SK-N-SH (cell line): ENCODE measurements around the gene ZEB2. TPM values are rescaled to one million over a fixed set of nuclear protein-coding genes. Genes with fewer than 3 reads are reported as not detected.
A peak's percentile ranks its signal among the peaks of the same experiment; 100 is the strongest.

Experiments used
- CTCF ChIA-PET: fragments of 300-600, 350-600 bp; formaldehyde crosslinking; extraction: SDS; loops from one replicate; lab custom pipeline; 2021; lab: Yijun Ruan, JAX
- POLR2A ChIA-PET: fragments of 350-600 bp; sonication (Branson Sonifier 250); formaldehyde crosslinking; extraction: SDS; loops from one replicate; lab custom pipeline; 2020; ENCODE audit warnings: antibody characterized with exemption, inconsistent platforms; lab: Yijun Ruan, JAX
- DNase-seq: peaks from one replicate; pipeline ENCODE4 v3.0.0; 2012
- H2AFZ ChIP-seq: fragments of 200-600 bp; sonication (generic); 2 replicates; pipeline ENCODE4 v1.8.1; 2016; ENCODE audit warnings: antibody characterized with exemption, mild to moderate bottlenecking, low read depth
- H3F3A ChIP-seq: fragments of 200-600 bp; sonication (generic); replicated peaks from 2 replicates; pipeline ENCODE3; 2016; ENCODE audit warnings: antibody characterized with exemption, mild to moderate bottlenecking; ENCODE audit not compliant: insufficient read depth
- H3K27ac ChIP-seq, 2 experiments: fragments of 200-500 bp in 1 of 2; fragments of 200-600 bp in 1 of 2; sonication (Bioruptor generic) in 1 of 2; sonication (generic), shearing (Covaris generic) in 1 of 2; 2 replicates each; pipeline versions ENCODE4 v1.5.1 to v1.6.1; 2014 to 2016; ENCODE audit warnings: low read depth in 2 of 2, inconsistent platforms in 1 of 2, low read length in 1 of 2, mild to moderate bottlenecking in 1 of 2, mixed read lengths in 1 of 2
- H3K27me3 ChIP-seq: fragments of 200-600 bp; sonication (generic), shearing (Covaris generic); 2 replicates; pipeline ENCODE4 v1.6.1; 2016; ENCODE audit warnings: mixed run types; ENCODE audit not compliant: insufficient read depth
- H3K36me3 ChIP-seq, 2 experiments: fragments of 200-500 bp in 1 of 2; fragments of 200-600 bp in 1 of 2; sonication (Bioruptor generic) in 1 of 2; sonication (generic) in 1 of 2; replicated peaks in 1 of 2; 2 replicates each; pipeline versions ENCODE3 to v1.5.1; 2014 to 2016; ENCODE audit warnings: low read length in 1 of 2, mild to moderate bottlenecking in 1 of 2; ENCODE audit not compliant: insufficient read depth in 2 of 2, control insufficient read depth in 1 of 2
- H3K4me1 ChIP-seq, 2 experiments: fragments of 200-500 bp in 1 of 2; fragments of 200-600 bp in 1 of 2; sonication (Bioruptor generic) in 1 of 2; sonication (generic), shearing (Covaris generic) in 1 of 2; 2 replicates each; pipeline versions ENCODE4 v1.5.1 to v1.6.1; 2014 to 2016; ENCODE audit warnings: low read depth in 1 of 2, low read length in 1 of 2, mixed run types in 1 of 2; ENCODE audit not compliant: insufficient read depth in 2 of 2, control insufficient read depth in 1 of 2
- H3K4me2 ChIP-seq: fragments of 200-600 bp; sonication (generic), shearing (Covaris generic); 2 replicates; pipeline ENCODE4 v1.6.1; 2017; ENCODE audit warnings: mixed run types
- H3K4me3 ChIP-seq, 2 experiments: fragments of 200-500 bp in 1 of 2; fragments of 200-600 bp in 1 of 2; sonication (Bioruptor generic) in 1 of 2; sonication (generic), shearing (Covaris generic) in 1 of 2; 2 replicates each; pipeline versions ENCODE4 v1.5.1 to v1.8.1; 2014 to 2016; ENCODE audit warnings: low read depth in 2 of 2, inconsistent platforms in 1 of 2, low read length in 1 of 2, mild to moderate bottlenecking in 1 of 2, mixed read lengths in 1 of 2, moderate library complexity in 1 of 2
- H3K79me2 ChIP-seq: fragments of 200-600 bp; sonication (generic); 2 replicates; pipeline ENCODE4 v1.8.1; 2017; ENCODE audit warnings: mild to moderate bottlenecking; ENCODE audit not compliant: insufficient read depth
- H3K9ac ChIP-seq: fragments of 200-600 bp; sonication (generic); 2 replicates; pipeline ENCODE4 v1.6.1; 2017; ENCODE audit warnings: mixed run types
- H3K9me2 ChIP-seq: fragments of 200-600 bp; sonication (generic); 2 replicates; pipeline ENCODE4 v1.6.1; 2017; ENCODE audit warnings: mixed run types
- H3K9me3 ChIP-seq: fragments of 200-600 bp; sonication (generic); 2 replicates; pipeline ENCODE4 v1.6.1; 2017; ENCODE audit warnings: mixed run types, mild to moderate bottlenecking, moderate library complexity
- H4K20me1 ChIP-seq: fragments of 200-600 bp; sonication (generic); 2 replicates; pipeline ENCODE4 v1.6.1; 2017; ENCODE audit warnings: mild to moderate bottlenecking, mixed run types; ENCODE audit not compliant: insufficient read depth
- CHD2 ChIP-seq: fragments of 150-350 bp; IDR thresholded peaks from 2 replicates; pipeline ENCODE4 v1.6.1; 2018; ENCODE audit warnings: low read length; ENCODE audit not compliant: partially characterized antibody
- ELF1 ChIP-seq: IDR thresholded peaks from 2 replicates; pipeline ENCODE4 v1.4.0; 2012
- GATA2 ChIP-seq: sonication (generic); formaldehyde crosslinking; IDR thresholded peaks from 2 replicates; pipeline ENCODE4 v1.5.0; 2020; ENCODE audit warnings: mild to moderate bottlenecking, missing genetic modification reagents
- MXI1 ChIP-seq: IDR thresholded peaks from 2 replicates; pipeline ENCODE4 v1.6.1; 2012; ENCODE audit warnings: mild to moderate bottlenecking, low read depth, low read length, improper control_type of control experiment
- RFX5 ChIP-seq: IDR thresholded peaks from 2 replicates; pipeline ENCODE4 v1.6.1; 2012; ENCODE audit warnings: mild to moderate bottlenecking, improper control_type of control experiment, low read length
- SMC3 ChIP-seq: IDR thresholded peaks from 2 replicates; pipeline ENCODE4 v1.6.1; 2012; ENCODE audit warnings: low read depth, low read length, improper control_type of control experiment
- TAF1 ChIP-seq: IDR thresholded peaks from 2 replicates; pipeline ENCODE4 v1.6.1; 2012; ENCODE audit warnings: low read depth, mild to moderate bottlenecking, low read length, moderate library complexity, borderline replicate concordance
- TCF12 ChIP-seq: IDR thresholded peaks from 2 replicates; pipeline ENCODE4 v1.4.0; 2012
- YY1 ChIP-seq: IDR thresholded peaks from 2 replicates; pipeline ENCODE4 v1.4.0; 2012; ENCODE audit warnings: low read depth, mild to moderate bottlenecking
- WGBS: methylation state at CpG from one replicate; pipeline ENCODE4 v1.1.6; 2017; ENCODE audit warnings: low lambda C conversion rate; 5-methylcytosine and 5-hydroxymethylcytosine counted together
- polyA plus RNA-seq, 3 experiments: library from polyadenylated mRNA; depleted of rRNA; stranded (reverse); fragments of >200 nt; gene quantifications; 2 replicates each; pipeline ENCODE4 v1.2.3, GENCODE V29; 2012
- TF ChIP-seq, protein P1 (sequence below): fragments of 150-350 bp; IDR thresholded peaks from 2 replicates; pipeline ENCODE4 v1.6.1; 2016; ENCODE audit warnings: mild to moderate bottlenecking, low read depth, low read length
- TF ChIP-seq, protein P2 (sequence below): IDR thresholded peaks from 2 replicates; pipeline ENCODE4; 2012

ZEB2 gene
- polyA plus RNA-seq, 1 of the 3 experiments (the other 2 are of a cell fraction): 16.3 TPM

DNA sequence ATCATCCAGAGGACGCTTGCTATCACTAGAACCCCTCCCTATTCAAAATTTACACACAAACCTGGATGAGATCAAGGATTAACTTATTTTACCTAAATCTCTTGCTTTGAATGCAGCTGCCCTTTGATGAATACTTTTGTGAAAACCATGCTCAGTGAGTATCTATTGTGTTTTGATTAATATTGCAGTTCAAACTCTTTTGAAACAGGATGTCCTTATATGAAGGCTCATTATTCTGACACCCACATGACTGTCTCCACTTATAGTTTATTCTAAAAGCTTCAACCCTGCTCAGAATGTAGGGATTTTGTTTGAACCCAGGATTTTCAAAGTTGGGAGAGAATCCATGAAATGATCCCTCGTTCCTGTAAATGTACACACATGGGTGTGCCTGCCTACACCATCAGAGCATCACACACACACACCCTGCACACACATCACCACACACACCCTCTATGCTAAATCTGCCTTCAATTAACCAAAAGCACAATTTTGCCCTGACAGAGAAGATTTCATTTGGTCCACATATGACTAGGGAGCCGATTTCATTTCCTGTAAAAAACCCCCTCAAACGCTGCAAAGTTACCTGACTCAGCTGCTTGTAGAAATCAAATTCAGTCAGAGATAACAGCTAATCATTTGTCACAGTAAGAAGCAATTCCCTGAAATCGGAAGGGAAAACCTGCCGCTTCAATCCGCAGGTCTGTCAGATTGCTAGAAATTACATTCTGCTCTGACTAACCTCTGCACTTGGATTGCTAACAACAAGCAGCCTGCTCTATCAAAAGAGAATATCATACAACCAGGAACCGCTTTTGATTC, 65.2 kb downstream of the ZEB2 start:
- 9% methylated on average over 8 of the region's 8 CpGs for WGBS
- Histone ChIP-seq H3K4me1 (peaks cover 41 to 58% of the 10 kb centered on the region in 2 experiments), H4K20me1 (no peaks in the 10 kb centered on the region; the same call in 1 of the 2 replicates), H3K9me3 (no peaks in the 10 kb centered on the region), H2AFZ (no peak overlapping the region), H3F3A (peaks cover 19% of the 10 kb centered on the region), H3K4me2 (peak overlapping the region; percentile 74), H3K79me2 (peaks cover 96% of the 10 kb centered on the region), H3K9me2 (no peaks in the 10 kb centered on the region), H3K27ac (peak overlapping the region; percentile 74 to 99), H3K9ac (peak overlapping the region; percentile 55; the same call in 1 of the 2 replicates), H3K27me3 (no peaks in the 10 kb centered on the region), H3K4me3 (peak overlapping the region; percentile 25 to 28), H3K36me3 (peaks cover 0 to 3% of the 10 kb centered on the region in 2 experiments)
- TF ChIP-seq RFX5: no peak
- TF ChIP-seq GATA2: peak; percentile 34; the same call in 1 of the 2 replicates
- TF ChIP-seq SMC3: no peak
- peak; percentile 66; the same call in 1 of the 2 replicates for TF ChIP-seq MXI1
- TF ChIP-seq YY1: no peak
- TF ChIP-seq TAF1: no peak
- no peak for DNase-seq
- ChIA-PET CTCF (interaction anchor here (1.3 to 3.4 kb wide), 5 partner anchors 10 to 23 kb away, joined by 4 to 12 read pairs (median 4); no protein-coding TSS in a partner anchor), POLR2A (no interaction called here)

DNA sequence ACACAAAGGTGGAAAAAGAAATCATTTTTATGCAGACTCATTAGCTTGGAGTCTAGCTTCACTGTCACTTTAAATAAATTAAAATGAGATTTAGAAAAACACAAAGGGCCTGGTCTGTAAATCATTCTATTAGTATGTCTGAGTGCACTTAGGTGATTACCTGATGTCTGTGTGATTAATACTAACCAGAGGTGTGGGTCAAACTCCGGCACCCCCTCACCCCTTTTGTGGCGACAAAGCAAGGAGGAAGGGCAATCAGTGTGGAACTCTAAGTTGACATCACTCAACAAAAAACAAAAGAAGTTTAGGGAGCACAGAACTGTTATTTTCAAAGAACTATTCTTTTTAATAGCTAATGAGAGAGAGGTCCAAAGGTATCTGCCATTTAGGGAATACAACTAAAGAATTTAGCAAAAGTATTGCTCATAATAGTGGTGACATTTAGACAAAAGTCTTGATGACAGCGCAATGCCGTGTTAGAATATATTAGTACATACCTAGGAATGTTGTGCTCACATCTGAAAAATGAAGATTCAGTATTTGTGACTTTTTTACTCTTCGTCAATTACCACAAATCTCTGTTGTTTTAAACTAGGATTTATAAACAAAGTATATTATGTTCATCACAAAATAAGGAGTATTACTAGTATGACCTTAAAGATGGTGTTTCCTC, 66.3 kb downstream of the ZEB2 start:
- Histone ChIP-seq H3K27ac (peak overlapping the region; percentile 74 to 99), H3K9me3 (no peaks in the 10 kb centered on the region), H2AFZ (no peak overlapping the region), H4K20me1 (no peaks in the 10 kb centered on the region; the same call in 1 of the 2 replicates), H3K9ac (peak overlapping the region; percentile 55; the same call in 1 of the 2 replicates), H3F3A (peaks cover 19% of the 10 kb centered on the region), H3K27me3 (no peaks in the 10 kb centered on the region), H3K9me2 (no peaks in the 10 kb centered on the region), H3K4me1 (peaks cover 46 to 47% of the 10 kb centered on the region in 2 experiments), H3K79me2 (peaks cover 98% of the 10 kb centered on the region), H3K4me3 (peak overlapping the region in 1 of 2 experiments; percentile 18; a peak in 2 of 4 replicates), H3K36me3 (peaks cover 0 to 6% of the 10 kb centered on the region in 2 experiments), H3K4me2 (peak overlapping the region; percentile 74)
- ChIA-PET POLR2A (interaction anchor here (0.6 kb wide), 1 partner anchor 650 kb away, joined by 4 read pairs; no protein-coding TSS in a partner anchor), CTCF (interaction anchor here (1.0 to 3.4 kb wide), 4 partner anchors 7 to 24 kb away, joined by 3 to 12 read pairs (median 3); no protein-coding TSS in a partner anchor)
- no peak for DNase-seq
- TF ChIP-seq ELF1 (no peak), TCF12 (0 out of 2 replicates have a peak, but pooled peaks have one; percentile 7), CHD2 (no peak), YY1 (no peak), GATA2 (0 out of 2 replicates have a peak, but pooled peaks have one; percentile 20), MXI1 (no peak)
- TF ChIP-seq, protein P1, sequence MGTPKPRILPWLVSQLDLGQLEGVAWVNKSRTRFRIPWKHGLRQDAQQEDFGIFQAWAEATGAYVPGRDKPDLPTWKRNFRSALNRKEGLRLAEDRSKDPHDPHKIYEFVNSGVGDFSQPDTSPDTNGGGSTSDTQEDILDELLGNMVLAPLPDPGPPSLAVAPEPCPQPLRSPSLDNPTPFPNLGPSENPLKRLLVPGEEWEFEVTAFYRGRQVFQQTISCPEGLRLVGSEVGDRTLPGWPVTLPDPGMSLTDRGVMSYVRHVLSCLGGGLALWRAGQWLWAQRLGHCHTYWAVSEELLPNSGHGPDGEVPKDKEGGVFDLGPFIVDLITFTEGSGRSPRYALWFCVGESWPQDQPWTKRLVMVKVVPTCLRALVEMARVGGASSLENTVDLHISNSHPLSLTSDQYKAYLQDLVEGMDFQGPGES: no peak
- TF ChIP-seq, protein P2, sequence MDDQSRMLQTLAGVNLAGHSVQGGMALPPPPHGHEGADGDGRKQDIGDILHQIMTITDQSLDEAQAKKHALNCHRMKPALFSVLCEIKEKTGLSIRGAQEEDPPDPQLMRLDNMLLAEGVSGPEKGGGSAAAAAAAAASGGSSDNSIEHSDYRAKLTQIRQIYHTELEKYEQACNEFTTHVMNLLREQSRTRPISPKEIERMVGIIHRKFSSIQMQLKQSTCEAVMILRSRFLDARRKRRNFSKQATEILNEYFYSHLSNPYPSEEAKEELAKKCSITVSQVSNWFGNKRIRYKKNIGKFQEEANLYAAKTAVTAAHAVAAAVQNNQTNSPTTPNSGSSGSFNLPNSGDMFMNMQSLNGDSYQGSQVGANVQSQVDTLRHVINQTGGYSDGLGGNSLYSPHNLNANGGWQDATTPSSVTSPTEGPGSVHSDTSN: 0 out of 2 replicates have a peak, but pooled peaks have one; percentile 4
- WGBS: 57% methylated on average over 5 of the region's 5 CpGs
